HG03432 (cell line): ENCODE measurements around the gene ANXA11.

ENCODE experiments used
- ATAC-seq: cut with Tn5 transposase; IDR thresholded peaks from one replicate; pipeline ENCODE4 v1.9.1; 2021; ENCODE audit warnings: mild to moderate bottlenecking, moderate library complexity; ENCODE audit not compliant: unreplicated experiment

Gene ANXA11

DNA sequence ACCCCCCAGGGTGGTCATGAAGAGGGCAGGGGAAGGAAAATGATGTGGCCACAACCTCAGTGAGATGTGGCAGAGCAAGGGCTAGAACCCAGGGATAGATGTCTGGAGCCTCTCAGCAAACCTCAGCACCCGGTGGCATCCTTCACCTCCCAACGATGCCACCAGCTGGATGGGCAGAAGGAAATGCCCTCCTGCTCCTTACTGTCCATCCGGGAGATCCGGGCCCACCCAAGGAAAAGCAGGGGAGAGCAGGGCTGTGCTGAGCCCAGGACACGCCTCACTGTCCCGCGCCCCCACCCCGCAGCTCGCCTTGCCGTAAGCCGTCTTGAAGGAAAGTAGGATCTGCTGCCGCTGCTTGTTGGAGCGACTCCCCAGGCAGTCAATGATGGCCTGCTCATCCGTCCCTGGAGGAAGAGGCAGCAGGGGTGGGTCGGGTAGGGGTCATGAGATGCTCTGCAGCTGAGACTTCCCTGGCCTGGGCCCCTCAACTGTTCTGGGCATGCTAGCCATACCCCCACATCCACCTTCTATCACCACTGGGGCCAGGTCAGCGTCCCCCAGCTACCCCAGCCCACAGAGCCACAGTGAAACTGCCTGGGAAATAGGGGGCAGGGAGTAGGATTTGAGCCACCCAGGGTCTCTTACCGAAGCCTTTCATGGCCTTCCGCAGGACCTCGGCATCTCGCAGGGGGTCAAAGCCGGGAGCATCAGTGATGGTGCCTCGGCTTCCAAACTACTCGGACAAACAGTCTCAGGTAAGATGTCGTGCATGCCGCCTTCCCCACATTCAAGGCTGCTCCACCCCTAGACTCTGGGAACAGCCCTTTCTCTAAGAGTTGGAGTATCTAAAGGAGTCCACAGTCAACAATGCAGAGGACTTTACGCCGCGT lies 38.5 kb downstream of the ANXA11 start:
- no peak for ATAC-seq

DNA sequence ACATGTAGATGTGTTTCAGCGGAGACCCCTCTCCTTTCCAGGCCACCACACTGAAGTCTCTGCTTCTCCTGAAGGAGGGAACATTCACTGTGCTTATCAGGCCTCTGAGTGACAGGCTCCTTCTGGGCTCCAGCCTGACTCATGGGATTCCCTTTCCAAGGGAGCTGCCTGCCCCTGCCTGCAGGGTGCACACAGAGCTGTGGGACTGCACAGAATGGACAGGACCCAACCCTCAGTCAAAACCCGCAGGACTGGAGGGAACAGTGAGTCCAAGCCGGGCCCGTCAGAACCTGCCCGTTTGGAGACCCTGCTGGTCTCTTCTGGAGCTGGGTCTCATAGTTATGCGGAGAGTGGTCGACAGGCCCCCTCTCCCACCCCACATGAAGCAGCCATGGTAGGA lies 40.2 kb downstream of the ANXA11 start:
- ATAC-seq, result no peak

GRCh38 chr10:80164596-80164995 lies 40.7 kb downstream of the ANXA11 start:
- no peak for ATAC-seq

GRCh38 chr10:80163741-80164341 lies 41.5 kb downstream of the ANXA11 start:
- ATAC-seq, result no peak

DNA sequence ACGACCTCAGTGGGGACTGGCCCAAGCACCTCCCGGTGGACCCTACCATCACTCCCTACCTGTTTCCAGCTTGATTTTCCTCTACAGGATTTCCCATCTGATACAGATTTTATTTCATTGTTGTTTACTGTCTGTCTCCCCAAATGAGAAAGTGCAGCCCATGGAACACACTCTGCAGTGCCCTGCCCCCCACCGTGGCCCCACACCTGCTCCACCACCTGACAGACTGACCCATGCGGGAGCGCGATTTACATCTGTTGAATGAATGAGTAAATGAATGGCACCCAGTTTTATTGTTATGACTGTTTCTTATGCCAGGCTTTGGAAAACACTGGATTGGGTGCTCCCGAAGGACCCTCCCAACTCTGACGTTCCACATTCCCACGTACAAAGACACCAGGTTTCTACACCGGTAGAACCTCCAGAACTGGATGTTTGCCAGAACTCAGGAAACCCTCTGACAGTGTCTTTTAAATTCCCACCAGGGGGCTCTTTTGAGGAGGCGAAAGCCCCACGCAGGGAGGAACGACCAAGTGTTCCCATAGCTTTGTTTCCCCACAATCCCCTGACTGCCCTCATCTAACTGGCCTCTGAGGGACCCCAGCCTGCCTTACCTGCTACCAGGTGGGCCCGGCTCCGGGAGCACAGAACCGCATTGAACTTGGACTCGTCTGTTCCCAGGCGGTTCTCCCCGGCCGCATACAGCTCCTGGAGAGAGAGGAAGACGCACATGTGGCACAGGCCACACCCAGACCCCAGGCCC lies 43.8 kb downstream of the ANXA11 start:
- ATAC-seq, result no peak

DNA sequence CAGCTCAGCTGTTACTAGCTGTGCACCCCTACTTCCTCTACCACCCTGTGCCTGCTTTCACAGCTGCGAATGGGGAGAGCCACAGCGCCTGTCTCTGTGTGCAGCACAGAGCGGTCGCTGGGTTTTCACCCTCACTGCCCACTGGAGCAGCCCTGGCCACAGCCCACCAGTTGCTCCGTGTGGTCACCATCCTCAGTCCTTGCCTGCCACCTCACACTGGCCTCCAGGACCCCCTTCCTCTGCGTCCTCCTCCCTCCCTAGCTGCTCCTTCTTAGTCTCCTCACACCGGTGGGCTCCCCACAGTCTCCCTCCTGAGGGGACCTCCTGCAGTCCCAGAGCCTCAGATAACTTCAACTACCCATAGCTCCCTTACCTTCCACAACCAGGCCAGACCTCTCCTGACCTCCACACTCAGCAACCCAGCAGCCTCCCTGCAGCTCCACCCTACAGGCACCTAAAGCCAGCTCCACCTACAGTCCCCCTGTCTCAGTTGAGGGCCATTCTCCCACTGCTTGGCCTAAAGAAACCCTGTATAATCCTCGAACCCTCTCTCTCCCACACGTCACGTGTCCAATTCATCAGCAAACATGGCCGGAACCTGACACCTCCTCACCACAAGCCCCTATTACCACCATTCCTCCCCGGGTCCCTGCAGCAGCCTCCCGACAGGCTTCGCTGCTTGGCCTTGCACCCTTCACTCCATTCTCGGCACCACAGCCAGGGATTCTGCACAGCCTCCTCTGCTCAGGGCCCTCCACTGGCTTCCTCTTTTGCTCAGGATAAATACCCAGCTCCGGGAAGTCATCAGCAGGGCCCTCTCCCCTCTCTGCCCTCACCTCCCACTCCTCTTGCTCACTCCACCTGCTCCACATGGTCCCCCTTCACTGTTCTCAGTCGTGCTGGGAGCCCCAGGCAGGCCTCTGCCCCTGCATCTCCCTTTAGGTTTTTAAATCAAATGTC lies 44.7 kb downstream of the ANXA11 start:
- no peak for ATAC-seq

DNA sequence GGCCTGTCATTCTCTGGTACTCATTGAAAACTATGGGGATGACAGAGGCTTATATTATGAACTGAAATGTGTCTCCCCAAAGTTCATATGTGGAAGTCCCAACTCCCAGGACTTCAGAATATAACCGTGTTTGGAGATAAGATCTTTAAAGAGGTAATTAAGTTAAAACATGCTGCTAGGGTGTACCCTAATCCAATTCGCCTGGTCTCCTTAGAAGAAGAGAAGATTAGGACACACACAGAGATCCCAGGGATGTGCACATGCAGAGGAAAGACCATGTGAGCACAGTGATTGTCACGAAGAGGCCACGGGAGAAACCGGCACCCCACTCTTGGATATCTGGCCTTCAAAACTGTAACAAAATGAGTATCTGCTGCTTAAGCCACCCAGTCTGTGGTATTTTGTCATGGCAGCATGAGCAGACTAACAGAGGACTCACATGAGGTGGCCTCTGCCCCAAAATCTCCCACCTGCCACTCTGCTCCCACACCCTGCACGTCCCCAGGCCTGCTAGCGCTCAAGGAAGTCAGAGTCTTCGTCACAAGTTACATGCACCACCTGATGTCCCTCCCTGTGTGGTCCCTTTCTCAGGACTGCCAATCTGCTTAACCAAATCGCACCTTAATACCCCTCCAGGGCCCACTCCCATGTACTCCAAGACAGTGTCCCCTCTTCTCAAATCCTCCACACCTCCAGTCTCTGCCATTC lies 46.0 kb downstream of the ANXA11 start:
- no peak for ATAC-seq

DNA sequence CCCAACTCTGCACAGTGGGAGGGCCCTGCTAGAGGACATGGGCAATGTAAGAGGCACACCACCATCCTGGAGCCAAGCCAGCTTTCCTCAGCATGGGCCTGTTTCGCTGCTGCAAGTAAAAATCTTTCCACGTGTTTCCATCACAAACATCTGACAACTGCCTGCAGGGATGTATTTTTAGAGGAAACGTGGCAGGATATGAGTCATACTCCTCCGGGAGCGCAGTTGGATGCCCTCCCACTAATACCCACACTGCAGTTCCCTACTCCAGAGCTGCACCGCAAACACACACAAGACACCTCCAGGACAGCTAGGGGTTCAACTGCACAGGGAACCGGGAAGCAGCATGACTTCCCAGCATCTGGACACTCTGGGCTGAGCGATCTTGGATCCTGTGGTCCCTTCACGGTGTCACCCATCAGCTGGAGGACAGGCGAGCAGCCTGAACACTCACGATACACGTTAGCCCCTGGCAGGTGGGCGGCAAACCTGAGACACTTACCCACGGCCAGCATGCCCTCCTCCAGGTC lies 46.7 kb downstream of the ANXA11 start:
- no peak for ATAC-seq

GRCh38 chr10:80158126-80158525 lies 47.2 kb downstream of the ANXA11 start:
- no peak for ATAC-seq

- no peak for ATAC-seq
Observed at GRCh38 chr10:80157561-80157960, 47.8 kb downstream of the ANXA11 start.

DNA sequence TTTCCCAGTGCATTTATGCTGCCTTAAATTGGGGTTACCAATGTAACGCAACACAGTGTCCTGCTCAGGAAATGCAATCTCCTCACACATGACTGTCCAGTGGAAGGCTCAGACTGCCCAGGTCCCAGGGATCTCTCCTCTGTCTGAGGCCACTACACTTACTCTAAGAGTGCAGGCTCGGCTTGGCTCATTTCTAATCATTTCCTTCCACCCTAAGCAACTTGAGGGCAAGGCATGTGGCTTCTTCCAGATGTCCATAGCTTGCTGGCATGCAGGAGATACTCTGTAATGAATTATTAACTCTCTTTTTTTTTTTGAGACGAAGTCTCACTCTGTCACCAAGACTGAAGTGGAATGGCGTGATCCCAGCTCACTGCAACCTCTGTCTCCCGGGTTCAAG lies 49.1 kb downstream of the ANXA11 start:
- no peak for ATAC-seq

GRCh38 chr10:80155696-80156215 lies 49.6 kb downstream of the ANXA11 start:
- no peak for ATAC-seq

GRCh38 chr10:80154978-80155695 lies 50.2 kb downstream of the ANXA11 start:
- ATAC-seq, result no peak

GRCh38 chr10:80154626-80154977 lies 50.7 kb downstream of the ANXA11 start:
- ATAC-seq, result no peak

- no peak for ATAC-seq
Observed at GRCh38 chr10:80153460-80153859, 51.9 kb downstream of the ANXA11 start.

DNA sequence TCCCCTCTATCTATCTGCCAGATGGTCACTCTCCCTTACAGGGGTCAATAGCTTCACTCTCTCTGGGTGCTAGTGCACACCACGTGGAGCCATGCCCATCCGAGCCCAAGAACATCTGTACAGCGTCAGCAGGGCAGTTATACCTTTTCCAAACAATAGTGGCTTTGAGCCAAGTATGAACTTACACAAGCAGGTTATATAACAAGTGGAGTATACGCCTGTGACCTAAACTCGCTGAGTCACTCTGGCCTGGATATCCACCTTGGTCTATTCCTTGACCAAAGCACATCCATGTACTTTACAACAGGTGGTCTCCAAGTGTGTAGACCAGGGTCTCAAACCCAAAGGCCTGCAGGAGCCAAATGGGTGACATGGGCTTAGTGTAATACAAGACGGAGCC lies 52.5 kb downstream of the ANXA11 start:
- no peak for ATAC-seq

DNA sequence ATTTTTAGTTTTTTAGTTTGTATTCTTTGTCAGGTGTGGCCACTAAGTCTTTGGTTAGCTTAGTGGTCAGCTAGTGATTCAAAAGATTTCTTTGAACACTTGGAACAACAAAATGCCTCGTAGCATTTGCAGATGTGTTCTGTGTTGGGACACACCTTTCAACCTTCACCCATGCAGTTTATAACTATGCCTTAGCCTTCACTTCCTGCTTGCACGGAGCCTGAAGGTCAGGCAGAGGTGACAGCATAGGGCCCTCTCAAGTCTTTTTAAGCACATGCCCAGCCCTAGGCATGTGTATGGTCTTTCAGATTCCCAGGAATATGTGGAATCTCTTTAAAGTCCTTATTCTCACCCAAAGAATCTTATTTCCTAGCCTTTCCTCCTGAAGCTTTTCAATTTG lies 55.2 kb downstream of the ANXA11 start:
- ATAC-seq, result no peak

DNA sequence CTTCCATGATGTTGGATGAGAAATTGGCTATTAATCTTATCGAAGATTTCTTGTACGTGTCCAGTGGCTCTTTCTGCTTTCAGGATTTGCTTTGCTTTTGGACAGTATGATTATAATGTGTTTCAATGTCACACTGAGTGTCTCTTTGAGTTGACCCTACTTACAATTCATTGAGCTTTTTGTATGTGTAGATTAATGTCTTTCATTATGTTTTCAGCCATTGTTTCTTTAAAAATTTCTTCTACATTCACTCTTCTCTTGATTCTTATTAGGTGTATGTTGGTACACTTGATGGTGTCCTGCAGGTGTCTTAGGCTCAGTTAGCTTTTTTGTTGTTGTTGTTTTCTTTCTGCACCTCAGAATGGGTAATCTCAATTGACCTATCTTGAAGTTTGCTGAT lies 56.2 kb downstream of the ANXA11 start:
- no peak for ATAC-seq
